Fibroblast of lung (primary cell): ENCODE measurements around the gene HEBP1.

Experiments
- EZH2 ChIP-seq: IDR thresholded peaks from 2 replicates; pipeline ENCODE4 v1.5.1; 2012; ENCODE audit warnings: low read length, control low read depth, mild to moderate bottlenecking; ENCODE audit errors: missing control alignments
- TF ChIP-seq, protein P1 (sequence below), 2 donors: IDR thresholded peaks in 1 of 2; conservative IDR thresholded peaks in 1 of 2; 1 replicate in 1 of 2; 2 replicates in 1 of 2; pipeline ENCODE4 v1.5.1; 2011 to 2012; ENCODE audit warnings: low read length in 2 of 2, control low read depth in 1 of 2, inconsistent platforms in 1 of 2, low read depth in 1 of 2, mild to moderate bottlenecking in 1 of 2

DNA sequence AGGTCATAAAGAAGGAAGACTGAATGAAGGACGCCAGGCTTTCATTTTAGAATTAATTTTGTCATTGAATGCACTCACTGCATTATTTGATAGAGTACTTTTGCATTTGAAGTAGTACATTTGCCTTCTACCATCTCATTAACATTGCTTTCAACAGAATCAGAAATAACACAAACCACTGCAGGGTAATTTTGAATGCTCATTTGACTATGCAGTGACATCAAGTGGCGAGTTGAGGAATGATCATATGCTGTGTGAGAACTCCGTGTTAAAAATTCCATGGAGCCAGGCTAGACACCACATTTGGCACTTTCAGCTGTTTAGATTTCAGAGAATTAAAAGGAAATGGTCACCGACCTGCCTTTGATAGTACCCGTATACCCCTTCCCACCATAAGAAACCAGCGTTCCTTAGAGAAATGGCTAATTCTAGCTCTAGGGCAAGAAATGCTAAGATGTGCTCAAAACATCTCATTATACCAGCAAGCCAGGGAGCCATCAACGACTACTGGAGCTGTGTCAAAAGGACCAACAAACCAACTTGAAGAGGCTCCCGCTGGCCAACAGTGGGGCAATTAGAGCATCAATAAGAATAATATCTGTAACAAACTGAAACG, 16.5 kb downstream of the HEBP1 start:
- TF ChIP-seq, protein P1, sequence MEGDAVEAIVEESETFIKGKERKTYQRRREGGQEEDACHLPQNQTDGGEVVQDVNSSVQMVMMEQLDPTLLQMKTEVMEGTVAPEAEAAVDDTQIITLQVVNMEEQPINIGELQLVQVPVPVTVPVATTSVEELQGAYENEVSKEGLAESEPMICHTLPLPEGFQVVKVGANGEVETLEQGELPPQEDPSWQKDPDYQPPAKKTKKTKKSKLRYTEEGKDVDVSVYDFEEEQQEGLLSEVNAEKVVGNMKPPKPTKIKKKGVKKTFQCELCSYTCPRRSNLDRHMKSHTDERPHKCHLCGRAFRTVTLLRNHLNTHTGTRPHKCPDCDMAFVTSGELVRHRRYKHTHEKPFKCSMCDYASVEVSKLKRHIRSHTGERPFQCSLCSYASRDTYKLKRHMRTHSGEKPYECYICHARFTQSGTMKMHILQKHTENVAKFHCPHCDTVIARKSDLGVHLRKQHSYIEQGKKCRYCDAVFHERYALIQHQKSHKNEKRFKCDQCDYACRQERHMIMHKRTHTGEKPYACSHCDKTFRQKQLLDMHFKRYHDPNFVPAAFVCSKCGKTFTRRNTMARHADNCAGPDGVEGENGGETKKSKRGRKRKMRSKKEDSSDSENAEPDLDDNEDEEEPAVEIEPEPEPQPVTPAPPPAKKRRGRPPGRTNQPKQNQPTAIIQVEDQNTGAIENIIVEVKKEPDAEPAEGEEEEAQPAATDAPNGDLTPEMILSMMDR (conservative IDR thresholded peaks at IDR 0.05 in 1 of 2, IDR thresholded peaks at IDR 0.05 in 1 of 2; ENCODE audit: low read depth in 1 of 2, low read length in 2 of 2), result peak; percentile 75 to 77
- no peak for TF ChIP-seq EZH2
